ENCODE data around the gene HRG. TPM values are rescaled to one million over a fixed set of nuclear protein-coding genes. Genes with fewer than 3 reads are reported as not detected.

HRG gene
- total and polyA plus RNA-seq, 2 of the 4 experiments (the other 2 are of a cell fraction), result not detected

DNA sequence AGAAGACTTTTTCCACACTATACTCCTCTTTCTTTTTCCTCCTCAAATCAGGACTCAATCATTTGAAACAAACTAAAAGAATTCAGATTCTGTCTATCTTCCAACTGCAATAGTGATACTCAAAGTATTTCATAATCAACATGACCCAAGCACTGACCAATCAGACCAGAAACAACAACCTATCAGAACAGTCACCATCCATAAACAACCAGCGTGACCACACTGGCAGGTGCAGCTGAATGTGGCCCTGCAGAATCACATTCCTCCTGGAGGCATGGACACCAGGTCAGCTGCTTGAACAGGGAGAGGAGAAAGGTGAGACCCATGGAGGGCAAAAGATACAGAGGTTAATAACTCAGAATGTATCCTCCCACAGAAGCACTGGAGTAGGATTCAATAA lies 13.3 kb downstream of the HRG start:
- no peak overlapping the region for H3K9ac ChIP-seq (ENCODE audit: low read depth, low read length)
- no peaks in the 10 kb centered on the region for H3K9me3 ChIP-seq (ENCODE audit: control insufficient read depth, insufficient read depth, low read length)
- H3K18ac ChIP-seq (ENCODE audit: low read depth, low read length), result no peak overlapping the region
- CTCF ChIA-PET, result no interaction called here
- no peak overlapping the region for H3K14ac ChIP-seq (replicated peaks; ENCODE audit: low read depth, low read length)
- no peaks in the 10 kb centered on the region for H3K79me1 ChIP-seq (ENCODE audit: low read depth in 1 of 2, low read length in 2 of 2)
- BruUV-seq (replicated peaks), result no TSS peak
- H2BK20ac ChIP-seq (ENCODE audit: low read depth, low read length), result no peak overlapping the region
- H3K23ac ChIP-seq (ENCODE audit: low read depth, low read length), result no peak overlapping the region
- H2BK15ac ChIP-seq (ENCODE audit: low read depth, low read length), result no peak overlapping the region
- ATAC-seq (ENCODE audit: low read depth) (no peak), DNase-seq (no peak)
- H3K27me3 ChIP-seq (ENCODE audit: control insufficient read depth, insufficient read depth, low read length), result peaks cover 6% of the 10 kb centered on the region
- H3K56ac ChIP-seq (ENCODE audit: extremely low read depth, insufficient read depth, low read length), result no peak overlapping the region
- no peak overlapping the region for H3K27ac ChIP-seq (ENCODE audit: insufficient read depth, low read length)
- no peak overlapping the region for H2BK120ac ChIP-seq (ENCODE audit: low read depth, low read length)
- H3K4me3 ChIP-seq (ENCODE audit: insufficient read depth, low read depth, low read length), result no peak overlapping the region
- no peak overlapping the region for H4K91ac ChIP-seq (ENCODE audit: insufficient read depth, low read depth, low read length)
- H3K4me2 ChIP-seq (ENCODE audit: low read depth, low read length), result no peak overlapping the region
- H4K8ac ChIP-seq (ENCODE audit: low read depth in 2 of 2, low read length in 2 of 2), result no peak overlapping the region
- WGBS, 2 experiments (ENCODE audit: extremely low coverage in 2 of 2, insufficient read length in 1 of 2), result no CpG with 5 or more reads among the region's 1 CpG
- H3K4me1 ChIP-seq (ENCODE audit: control insufficient read depth, insufficient read depth, low read length), result no peaks in the 10 kb centered on the region
- in situ Hi-C loops (cut with MboI; ENCODE audit: low sequenced_read_pairs) (no loop called here), intact Hi-C loops (cut with micrococcal nuclease) (no loop called here), dilution Hi-C loops (cut with HindIII; ENCODE audit: low sequenced_read_pairs, unreplicated experiment) (no loop called here)
- no peak overlapping the region for H2AK9ac ChIP-seq (replicated peaks; ENCODE audit: low read depth, low read length, poor library complexity)
- H2AK5ac ChIP-seq (ENCODE audit: low read depth, low read length), result no peak overlapping the region
- H2AFZ ChIP-seq (replicated peaks; ENCODE audit: low read length, poor library complexity), result no peak overlapping the region
- H3K36me3 ChIP-seq (ENCODE audit: control insufficient read depth, insufficient read depth, low read length), result no peaks in the 10 kb centered on the region
- no peak overlapping the region for H2BK5ac ChIP-seq (ENCODE audit: low read depth, low read length, poor library complexity, severe bottlenecking)
- H3K9me1 ChIP-seq (ENCODE audit: insufficient read depth, low read length), result no peaks in the 10 kb centered on the region
- no peak overlapping the region for H3K4ac ChIP-seq (ENCODE audit: low read depth, low read length)
- no peak overlapping the region for H4K5ac ChIP-seq (ENCODE audit: low read depth, low read length)
- POLR2A ChIA-PET (ENCODE audit: unreplicated experiment), result no interaction called here
- TF ChIP-seq MAFK (IDR thresholded peaks at IDR 0.05; ENCODE audit: low read depth, low read length) (no peak), MXI1 (IDR thresholded peaks at IDR 0.05; ENCODE audit: borderline replicate concordance, low read depth, low read length) (no peak), SMC3 (IDR thresholded peaks at IDR 0.05; ENCODE audit: low read depth, low read length) (no peak), FOS (IDR thresholded peaks at IDR 0.05; ENCODE audit: low read depth, low read length) (no peak), RAD21 (IDR thresholded peaks at IDR 0.05; ENCODE audit: low read length) (no peak), CEBPB (IDR thresholded peaks at IDR 0.05; ENCODE audit: low read depth, low read length) (no peak), NFE2L2 (IDR thresholded peaks at IDR 0.05; ENCODE audit: low read depth, low read length) (no peak), MAZ (IDR thresholded peaks at IDR 0.05; ENCODE audit: borderline replicate concordance, low read depth, low read length) (no peak), CHD1 (IDR thresholded peaks at IDR 0.05; ENCODE audit: low read depth, low read length) (no peak)
- H4K20me1 ChIP-seq (ENCODE audit: insufficient read depth, low read length), result no peaks in the 10 kb centered on the region
